VCaP (cell line): ENCODE results near the gene ZFP36L2.

ENCODE experiments used
- H3K27ac ChIP-seq: fragments of 450-650 bp; 2 replicates; pipeline ENCODE4 v1.5.1; 2017
- TF ChIP-seq, protein P1 (sequence below): fragments of 450-650 bp; conservative IDR thresholded peaks from 2 replicates; pipeline ENCODE4 v1.5.1; 2017; ENCODE audit warnings: mild to moderate bottlenecking, moderate library complexity

Gene ZFP36L2

DNA sequence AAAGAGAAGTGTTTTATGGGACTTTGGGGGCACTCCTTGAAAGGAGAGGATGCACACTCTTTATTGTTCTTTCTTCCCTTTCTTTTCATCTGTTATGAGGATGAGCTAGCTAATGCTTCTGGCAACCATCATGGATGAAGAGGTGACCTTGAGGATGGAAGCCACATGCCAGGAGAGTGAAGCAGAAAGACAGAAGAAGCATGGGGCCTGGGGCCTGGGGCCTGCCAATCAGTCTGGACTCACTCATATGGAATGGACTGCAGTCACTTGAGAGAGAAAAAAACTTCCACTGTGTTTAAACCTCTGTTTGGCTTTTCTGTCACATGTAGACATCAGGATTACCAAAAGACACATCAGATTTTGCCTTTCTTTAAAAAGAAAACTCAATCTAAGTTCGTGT is 35.8 kb upstream of the ZFP36L2 start:
- no peak overlapping the region for H3K27ac ChIP-seq
- TF ChIP-seq, protein P1, sequence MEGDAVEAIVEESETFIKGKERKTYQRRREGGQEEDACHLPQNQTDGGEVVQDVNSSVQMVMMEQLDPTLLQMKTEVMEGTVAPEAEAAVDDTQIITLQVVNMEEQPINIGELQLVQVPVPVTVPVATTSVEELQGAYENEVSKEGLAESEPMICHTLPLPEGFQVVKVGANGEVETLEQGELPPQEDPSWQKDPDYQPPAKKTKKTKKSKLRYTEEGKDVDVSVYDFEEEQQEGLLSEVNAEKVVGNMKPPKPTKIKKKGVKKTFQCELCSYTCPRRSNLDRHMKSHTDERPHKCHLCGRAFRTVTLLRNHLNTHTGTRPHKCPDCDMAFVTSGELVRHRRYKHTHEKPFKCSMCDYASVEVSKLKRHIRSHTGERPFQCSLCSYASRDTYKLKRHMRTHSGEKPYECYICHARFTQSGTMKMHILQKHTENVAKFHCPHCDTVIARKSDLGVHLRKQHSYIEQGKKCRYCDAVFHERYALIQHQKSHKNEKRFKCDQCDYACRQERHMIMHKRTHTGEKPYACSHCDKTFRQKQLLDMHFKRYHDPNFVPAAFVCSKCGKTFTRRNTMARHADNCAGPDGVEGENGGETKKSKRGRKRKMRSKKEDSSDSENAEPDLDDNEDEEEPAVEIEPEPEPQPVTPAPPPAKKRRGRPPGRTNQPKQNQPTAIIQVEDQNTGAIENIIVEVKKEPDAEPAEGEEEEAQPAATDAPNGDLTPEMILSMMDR = no peak

- TF ChIP-seq, protein P1 = no peak
- no peak overlapping the region for H3K27ac ChIP-seq
Observed at GRCh38 chr2:43259512-43259911, 33.1 kb upstream of the ZFP36L2 start.

GRCh38 chr2:43258547-43259156 is 32.2 kb upstream of the ZFP36L2 start:
- TF ChIP-seq, protein P1 = no peak
- no peak overlapping the region for H3K27ac ChIP-seq

GRCh38 chr2:43255296-43255910 is 29.0 kb upstream of the ZFP36L2 start:
- H3K27ac ChIP-seq = no peak overlapping the region
- TF ChIP-seq, protein P1 = no peak

GRCh38 chr2:43254331-43254730 is 27.9 kb upstream of the ZFP36L2 start:
- TF ChIP-seq, protein P1 = no peak
- no peak overlapping the region for H3K27ac ChIP-seq

DNA sequence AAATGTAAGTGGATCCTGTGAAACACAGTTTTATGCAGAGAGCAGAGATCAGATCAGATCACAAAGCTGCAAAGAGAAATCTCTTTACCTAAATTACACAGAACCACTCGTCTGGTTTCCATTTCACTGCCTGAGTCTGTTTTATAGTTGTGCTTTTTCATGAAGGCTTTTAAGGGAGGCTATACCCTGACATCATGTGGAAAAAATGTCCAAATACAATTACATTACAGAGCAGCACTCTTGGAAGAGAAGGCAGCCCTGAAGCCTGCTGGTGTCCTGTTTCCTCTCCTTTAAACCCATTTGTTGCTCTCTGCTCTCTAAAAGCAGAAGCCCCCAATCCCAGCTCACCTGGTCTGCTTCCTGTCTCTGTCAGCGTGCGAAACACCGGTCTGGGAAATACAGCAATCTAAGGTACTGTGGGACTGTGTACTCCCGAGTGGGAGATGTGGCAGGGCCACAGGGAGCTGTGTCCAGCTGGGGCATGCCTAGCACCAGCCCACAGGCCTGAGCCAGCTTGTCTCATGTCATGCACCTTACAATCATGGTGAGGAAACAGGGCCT is 24.8 kb upstream of the ZFP36L2 start:
- H3K27ac ChIP-seq = no peak overlapping the region
- TF ChIP-seq, protein P1 = no peak

DNA sequence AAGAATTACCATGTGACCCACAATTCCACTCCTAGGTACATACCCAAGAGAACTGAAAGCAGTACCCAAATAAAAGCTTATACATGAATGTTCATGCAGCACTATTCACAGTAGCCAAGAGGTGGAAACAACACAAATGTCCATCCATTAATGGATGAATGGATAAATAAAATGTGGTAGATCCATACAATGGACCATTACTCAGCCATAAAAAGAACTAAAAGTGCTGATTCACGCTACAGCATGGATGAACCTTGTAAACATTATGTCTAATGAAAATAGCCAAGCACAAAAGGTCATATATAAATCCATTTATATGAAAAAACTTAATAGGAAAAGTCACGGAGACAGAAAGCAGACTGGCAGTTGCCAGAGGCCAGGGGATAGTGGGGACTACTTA is 23.6 kb upstream of the ZFP36L2 start:
- no peak overlapping the region for H3K27ac ChIP-seq
- TF ChIP-seq, protein P1 = no peak
